Keratinocyte (primary cell): Measurements from ENCODE around the gene DPYD. TPM values are rescaled to one million over a fixed set of nuclear protein-coding genes. Genes with fewer than 3 reads are reported as not detected.

Experiments
- DNase-seq: peaks from one replicate; pipeline ENCODE4 v3.0.0-alpha.2; 2011; ENCODE audit warnings: low read depth, missing footprints, low spot score
- FAIRE-seq: peaks from 2 replicates; lab custom pipeline; 2011; peaks lifted over from hg19 to GRCh38; lab: Jason Lieb, UNC
- H2AFZ ChIP-seq: 2 replicates; pipeline ENCODE4 v1.6.0; 2012; ENCODE audit warnings: low read length, control low read depth, inconsistent platforms; ENCODE audit not compliant: control insufficient read depth
- H3K27ac ChIP-seq: 2 replicates; pipeline ENCODE4 v1.5.1; 2011; ENCODE audit warnings: low read length; ENCODE audit not compliant: control insufficient read depth, insufficient read depth
- H3K27me3 ChIP-seq: 3 replicates; pipeline ENCODE4 v1.6.0; 2011; ENCODE audit warnings: low read length; ENCODE audit not compliant: control insufficient read depth, insufficient read depth; ENCODE audit errors: extremely low read depth
- H3K36me3 ChIP-seq, 2 experiments: 2 replicates in 1 of 2; 3 replicates in 1 of 2; pipeline ENCODE4 v1.5.1; 2011; ENCODE audit warnings: low read length in 2 of 2, mild to moderate bottlenecking in 1 of 2; ENCODE audit not compliant: control insufficient read depth in 2 of 2, insufficient read depth in 2 of 2; ENCODE audit errors: extremely low read depth in 1 of 2
- H3K4me1 ChIP-seq: 3 replicates; pipeline ENCODE4 v1.5.1; 2011; ENCODE audit warnings: low read length; ENCODE audit not compliant: control insufficient read depth, insufficient read depth; ENCODE audit errors: extremely low read depth
- H3K4me2 ChIP-seq: 3 replicates; pipeline ENCODE4 v1.6.0; 2011; ENCODE audit warnings: low read depth, low read length; ENCODE audit not compliant: control insufficient read depth, insufficient read depth; ENCODE audit errors: extremely low read depth
- H3K4me3 ChIP-seq, 3 experiments: fragments of 200-600 bp in 1 of 3; sonication (generic) in 1 of 3; 2 replicates in 2 of 3; 3 replicates in 1 of 3; pipeline ENCODE4 v1.5.1; 2011 to 2016; ENCODE audit warnings: low read length in 3 of 3, mild to moderate bottlenecking in 3 of 3, control low read depth in 2 of 3, inconsistent platforms in 1 of 3, low read depth in 1 of 3, mixed read lengths in 1 of 3, mixed run types in 1 of 3, moderate library complexity in 1 of 3; ENCODE audit not compliant: control insufficient read depth in 2 of 3, insufficient read depth in 2 of 3; ENCODE audit errors: extremely low read depth in 1 of 3
- H3K79me2 ChIP-seq: 2 replicates; pipeline ENCODE4 v1.6.0; 2012; ENCODE audit warnings: low read length; ENCODE audit not compliant: control insufficient read depth, insufficient read depth
- H3K9ac ChIP-seq: 3 replicates; pipeline ENCODE4 v1.6.0; 2011; ENCODE audit warnings: low read length; ENCODE audit not compliant: control insufficient read depth, insufficient read depth; ENCODE audit errors: extremely low read depth
- H3K9me1 ChIP-seq: 3 replicates; pipeline ENCODE4 v1.6.0; 2011; ENCODE audit warnings: low read length; ENCODE audit not compliant: control insufficient read depth, insufficient read depth; ENCODE audit errors: extremely low read depth
- H3K9me3 ChIP-seq: 2 replicates; pipeline ENCODE4 v1.5.1; 2012; ENCODE audit warnings: low read depth, low read length; ENCODE audit not compliant: control insufficient read depth
- H4K20me1 ChIP-seq: 3 replicates; pipeline ENCODE4 v1.6.0; 2011; ENCODE audit warnings: low read length; ENCODE audit not compliant: control insufficient read depth, insufficient read depth; ENCODE audit errors: extremely low read depth
- CTCF ChIP-seq, 3 experiments: IDR thresholded peaks in 1 of 3; conservative IDR thresholded peaks in 1 of 3; optimal IDR thresholded peaks in 1 of 3; 2 replicates in 2 of 3; 3 replicates in 1 of 3; pipeline versions ENCODE3 to v1.5.1; 2011; ENCODE audit warnings: low read length in 3 of 3, mild to moderate bottlenecking in 3 of 3, moderate library complexity in 2 of 3, control low read depth in 1 of 3, inconsistent platforms in 1 of 3; ENCODE audit not compliant: insufficient read depth in 2 of 3; ENCODE audit errors: extremely low read depth in 1 of 3
- EZH2 ChIP-seq: IDR thresholded peaks from one replicate; pipeline ENCODE4 v1.6.1; 2012; ENCODE audit warnings: inconsistent platforms, mild to moderate bottlenecking, low read length, moderate library complexity
- dilution Hi-C: fragments of 300-500 bp; cut with MboI; formaldehyde crosslinking; loops from one replicate; pipeline ENCODE4 v1.7.0; 2020; ENCODE audit warnings: low sequenced_read_pairs; ENCODE audit not compliant: extremely low pct_ligation_motif_present
- polyA plus RNA-seq, 5 experiments: library from polyadenylated mRNA; depleted of rRNA in 3 of 5; stranded (reverse) in 3 of 5; stranded (forward) in 1 of 5; unstranded in 1 of 5; fragments of >200 nt; gene quantifications; 1 replicate in 1 of 5; 2 replicates in 3 of 5; 3 replicates in 1 of 5; pipeline versions ENCODE4 v1.2.1 to v1.2.3, GENCODE V29; 2011 to 2012; ENCODE audit warnings: missing spikeins in 2 of 5, low read depth in 1 of 5, low replicate concordance in 1 of 5

Gene DPYD
- polyA plus RNA-seq, 1 donor (not counting 4 experiments of a cell fraction or from before 2014, with no cell fraction given) = 1.9 TPM

- dilution Hi-C loops = no loop called here
- H3K36me3 ChIP-seq = no peaks in the 10 kb centered on the region
- no peak for DNase-seq
- no peaks in the 10 kb centered on the region for H3K4me1 ChIP-seq
- no peak overlapping the region for H3K27ac ChIP-seq
- no peaks in the 10 kb centered on the region for H3K9me3 ChIP-seq
- no peak overlapping the region for H2AFZ ChIP-seq
- H3K79me2 ChIP-seq = no peaks in the 10 kb centered on the region
- no peak for FAIRE-seq
- no peak for TF ChIP-seq EZH2
- no peak for TF ChIP-seq CTCF (optimal IDR thresholded peaks at IDR 0.05 in 1 of 3, IDR thresholded peaks at IDR 0.05 in 1 of 3, conservative IDR thresholded peaks at IDR 0.05 in 1 of 3; ENCODE audit: extremely low read depth in 1 of 3, insufficient read depth in 2 of 3, low read length in 3 of 3)
- H3K27me3 ChIP-seq = no peaks in the 10 kb centered on the region
- H4K20me1 ChIP-seq = no peaks in the 10 kb centered on the region
- H3K9me1 ChIP-seq = no peaks in the 10 kb centered on the region
- H3K9ac ChIP-seq = no peak overlapping the region
- H3K4me2 ChIP-seq = no peak overlapping the region
- H3K4me3 ChIP-seq = no peak overlapping the region
These were observed 662.2 kb downstream of the DPYD start for GRCh38 chr1:97258597-97258996.

GRCh38 chr1:97254731-97255463, 665.9 kb downstream of the DPYD start:
- H4K20me1 ChIP-seq = no peaks in the 10 kb centered on the region
- H3K4me3 ChIP-seq = no peak overlapping the region
- H2AFZ ChIP-seq = no peak overlapping the region
- H3K36me3 ChIP-seq = no peaks in the 10 kb centered on the region
- H3K4me1 ChIP-seq = no peaks in the 10 kb centered on the region
- H3K4me2 ChIP-seq = no peak overlapping the region
- no peak for FAIRE-seq
- no peaks in the 10 kb centered on the region for H3K79me2 ChIP-seq
- TF ChIP-seq EZH2 (no peak), CTCF (optimal IDR thresholded peaks at IDR 0.05 in 1 of 3, IDR thresholded peaks at IDR 0.05 in 1 of 3, conservative IDR thresholded peaks at IDR 0.05 in 1 of 3; ENCODE audit: extremely low read depth in 1 of 3, insufficient read depth in 2 of 3, low read length in 3 of 3) (no peak)
- no peaks in the 10 kb centered on the region for H3K27me3 ChIP-seq
- H3K9ac ChIP-seq = no peak overlapping the region
- H3K9me3 ChIP-seq = no peaks in the 10 kb centered on the region
- H3K9me1 ChIP-seq = no peaks in the 10 kb centered on the region
- no peak for DNase-seq
- no peak overlapping the region for H3K27ac ChIP-seq
- dilution Hi-C loops = no loop called here
